DMS114 treated with DMSO at 0.1 percent for 48 hours (cell line): ENCODE data around the gene PACSIN1.
"Not testable (repeated sequence)": the region's sequence is repeated elsewhere in the genome, so short reads cannot be mapped to it uniquely, and the experiment has no call there.

ENCODE experiments used
- DNase-seq: peaks from one replicate; lab custom pipeline; 2025; ENCODE audit not compliant: unreplicated experiment; lab: John Stamatoyannopoulos, UW

Gene PACSIN1

DNA sequence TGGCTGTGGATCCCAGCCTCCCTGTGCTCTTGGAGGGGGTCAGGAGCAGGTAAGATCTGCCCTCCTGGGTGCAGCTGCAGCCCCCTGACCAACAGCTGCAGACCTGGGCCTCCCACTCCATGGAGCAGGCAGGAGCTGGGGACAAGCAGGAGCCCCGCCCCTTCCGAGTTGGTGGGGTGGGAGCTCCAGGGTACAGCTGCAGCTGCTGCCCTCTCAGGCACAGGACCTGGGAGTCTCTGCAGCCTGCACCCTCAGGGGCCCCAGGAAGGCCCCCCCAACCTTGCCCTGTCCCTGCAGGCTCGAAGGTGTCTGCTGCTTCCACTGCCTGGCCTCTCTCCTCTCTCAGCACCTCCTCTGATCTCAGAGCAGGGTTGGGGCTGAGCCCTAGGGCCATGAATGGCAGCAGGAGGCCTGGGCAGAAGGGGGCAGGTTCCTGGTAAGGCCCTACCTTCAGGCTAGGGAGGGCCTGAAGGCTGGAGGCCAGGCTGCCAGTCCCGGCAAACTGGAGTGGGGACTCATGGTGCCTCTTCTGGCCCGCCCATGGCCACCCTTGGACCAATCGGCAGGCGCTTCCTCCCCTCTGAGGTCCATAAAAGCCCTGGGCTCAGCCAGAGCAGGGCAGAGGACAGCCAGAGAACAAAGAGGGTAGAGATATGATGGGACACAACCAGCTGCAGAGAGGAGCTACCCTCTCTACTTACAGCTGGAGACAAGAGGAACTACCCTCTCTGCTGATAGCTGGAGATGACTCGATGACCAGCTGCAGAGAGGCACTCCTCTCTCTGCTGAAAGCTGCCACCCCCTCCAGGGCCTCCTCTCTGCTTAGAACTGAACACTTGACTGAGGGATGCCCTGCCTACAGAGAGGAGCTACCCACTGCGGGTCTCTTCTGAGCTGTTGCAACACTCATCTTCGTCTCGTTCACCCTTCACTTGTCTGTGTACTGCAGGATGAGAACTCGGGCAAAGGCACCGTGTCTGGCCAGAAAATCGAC is 7.8 kb upstream of the PACSIN1 start:
- DNase-seq = no peak

DNA sequence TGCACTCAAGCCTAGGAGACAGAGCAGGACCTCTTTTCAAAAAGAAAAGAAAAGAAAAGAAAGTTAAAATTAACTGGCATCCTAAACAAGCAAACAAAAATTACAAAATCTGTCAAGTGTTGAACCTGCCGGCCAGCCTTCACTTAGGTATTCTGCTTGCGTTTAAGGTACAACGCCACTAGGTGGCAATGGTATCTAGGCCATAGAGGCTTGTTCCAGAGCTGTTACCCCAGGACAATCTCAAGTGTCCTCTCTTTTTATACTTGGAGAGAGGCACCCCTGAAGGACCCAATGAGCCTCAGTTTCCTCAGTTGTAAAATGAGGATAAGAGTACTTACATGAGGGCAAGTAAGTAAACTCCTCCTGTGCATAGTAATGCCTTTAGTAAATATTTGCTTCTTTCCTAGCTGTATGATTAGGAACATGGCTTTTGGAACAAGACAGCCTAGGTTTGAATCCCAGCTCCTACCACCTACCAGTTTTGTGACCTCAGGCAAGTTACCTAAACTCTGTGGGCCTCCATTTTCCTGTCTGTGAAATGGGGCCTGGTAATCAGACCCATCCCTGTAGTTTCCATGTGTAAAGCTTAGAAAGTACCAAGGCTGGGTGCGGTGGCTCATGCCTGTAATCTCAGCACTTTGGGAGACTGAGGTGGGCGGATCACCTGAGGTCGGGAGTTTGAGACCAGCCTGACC is 5.8 kb upstream of the PACSIN1 start:
- DNase-seq = peak; percentile 49

DNA sequence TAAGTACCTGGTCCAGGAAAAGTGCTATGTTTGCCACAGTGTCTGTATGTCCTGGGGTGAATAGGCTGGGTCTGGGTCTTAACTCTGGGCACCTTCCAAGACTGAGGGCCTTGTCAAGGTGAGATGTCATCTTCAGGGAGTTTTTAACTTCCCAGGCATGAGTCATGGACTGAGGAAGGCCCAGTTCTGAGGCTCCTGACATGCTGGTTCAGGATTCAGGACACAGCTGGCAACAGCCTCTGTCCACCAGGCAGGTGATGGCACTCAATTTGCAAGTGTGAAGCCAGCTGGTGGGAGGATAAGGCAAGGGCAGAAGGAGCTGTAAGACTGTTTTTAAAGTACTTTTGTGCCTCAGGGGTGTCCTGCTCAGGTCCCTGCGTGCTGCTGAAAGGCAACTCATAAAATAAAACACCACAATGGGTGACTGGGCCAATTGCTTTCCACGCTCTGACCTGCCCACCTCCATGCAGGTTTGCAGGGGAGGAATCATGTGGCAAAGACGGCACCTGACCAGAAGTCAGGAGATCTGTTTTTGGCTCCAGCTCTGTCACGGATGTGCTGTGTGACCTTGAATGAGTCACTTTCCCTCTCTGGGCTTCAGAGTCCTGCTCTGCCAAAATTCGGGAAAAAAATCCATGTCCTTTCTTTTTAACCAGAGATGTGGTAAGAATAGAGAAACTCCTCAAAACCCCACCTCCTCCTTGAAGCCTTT is 4.9 kb upstream of the PACSIN1 start:
- DNase-seq = no peak

DNA sequence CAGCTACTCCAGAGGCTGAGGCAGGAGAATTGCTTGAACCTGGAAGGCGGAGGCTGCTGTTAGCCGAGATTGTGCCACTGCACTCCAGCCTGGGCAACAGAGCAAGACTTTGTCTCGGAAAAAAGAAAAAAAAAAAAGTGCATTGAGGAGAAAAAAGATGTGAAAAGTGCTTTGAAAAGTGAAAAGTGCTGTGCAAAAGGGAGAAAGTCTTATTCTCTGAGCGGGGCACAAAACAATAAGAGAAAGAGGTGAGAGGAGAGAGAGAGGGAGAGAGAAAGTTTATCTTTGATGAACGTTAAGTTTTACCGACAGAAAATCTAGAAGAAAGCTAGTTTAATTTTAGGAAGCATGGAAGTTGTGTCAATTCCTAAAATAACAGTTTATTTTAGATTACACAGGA is 3.9 kb upstream of the PACSIN1 start:
- no peak for DNase-seq

DNA sequence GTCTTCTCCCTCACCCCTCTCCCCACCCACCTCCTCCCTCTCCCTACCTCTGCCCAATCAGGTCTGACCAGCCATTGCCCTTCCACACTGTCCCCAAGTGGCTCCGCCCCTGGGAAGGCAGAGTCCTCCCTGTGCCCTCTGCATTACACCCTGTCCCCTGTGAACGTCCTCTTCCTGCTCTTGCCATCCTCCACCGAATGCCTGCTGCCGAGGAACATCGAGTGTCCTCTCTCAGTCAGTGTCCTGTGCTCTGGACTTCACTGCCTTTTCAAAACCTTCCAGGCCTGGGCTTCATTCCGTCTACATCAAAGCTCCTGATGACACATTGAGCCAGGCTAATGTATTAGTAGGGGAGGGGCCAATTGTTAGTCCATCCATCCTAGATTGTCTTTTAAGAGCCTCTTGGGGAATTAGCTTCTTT is 3.3 kb upstream of the PACSIN1 start:
- peak; percentile 30 for DNase-seq

DNA sequence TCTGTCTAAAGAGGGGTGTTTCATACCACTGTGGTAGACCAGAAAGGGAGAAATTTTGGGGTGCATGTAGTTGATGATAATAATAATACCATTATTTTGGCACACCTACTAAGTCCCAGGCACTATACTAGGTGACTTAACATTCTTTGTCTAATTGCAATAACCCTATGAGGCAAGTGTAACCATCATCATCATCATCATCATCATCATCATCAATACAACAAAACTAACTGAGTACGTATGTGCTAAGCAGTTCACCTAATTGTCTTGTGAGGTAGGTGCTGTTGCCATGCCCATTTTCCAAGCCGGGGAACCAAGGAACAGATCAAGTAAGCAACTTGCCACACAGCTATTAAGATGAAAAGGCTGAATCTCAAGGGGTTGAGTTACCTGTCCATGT is 2.6 kb upstream of the PACSIN1 start:
- DNase-seq = no peak

DNA sequence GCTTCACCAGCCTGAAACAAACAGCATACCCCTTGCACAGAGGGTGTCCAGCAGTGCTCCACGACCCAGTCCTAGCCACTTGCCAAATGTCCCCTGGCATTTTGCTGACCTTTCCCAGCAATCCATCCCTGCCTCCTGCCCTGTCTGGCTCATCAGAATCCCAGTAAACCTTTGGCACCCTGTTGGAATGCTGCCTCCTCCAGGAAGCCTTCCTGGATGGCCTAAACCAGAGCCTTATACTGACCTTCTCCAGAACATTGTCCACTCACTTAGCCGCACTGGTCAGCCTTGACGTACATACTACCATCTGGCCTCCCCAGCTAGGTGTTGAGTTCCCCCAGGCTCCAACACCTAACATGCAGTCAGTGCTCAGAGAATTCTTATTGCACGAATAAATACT is 2.0 kb upstream of the PACSIN1 start:
- no peak for DNase-seq

DNA sequence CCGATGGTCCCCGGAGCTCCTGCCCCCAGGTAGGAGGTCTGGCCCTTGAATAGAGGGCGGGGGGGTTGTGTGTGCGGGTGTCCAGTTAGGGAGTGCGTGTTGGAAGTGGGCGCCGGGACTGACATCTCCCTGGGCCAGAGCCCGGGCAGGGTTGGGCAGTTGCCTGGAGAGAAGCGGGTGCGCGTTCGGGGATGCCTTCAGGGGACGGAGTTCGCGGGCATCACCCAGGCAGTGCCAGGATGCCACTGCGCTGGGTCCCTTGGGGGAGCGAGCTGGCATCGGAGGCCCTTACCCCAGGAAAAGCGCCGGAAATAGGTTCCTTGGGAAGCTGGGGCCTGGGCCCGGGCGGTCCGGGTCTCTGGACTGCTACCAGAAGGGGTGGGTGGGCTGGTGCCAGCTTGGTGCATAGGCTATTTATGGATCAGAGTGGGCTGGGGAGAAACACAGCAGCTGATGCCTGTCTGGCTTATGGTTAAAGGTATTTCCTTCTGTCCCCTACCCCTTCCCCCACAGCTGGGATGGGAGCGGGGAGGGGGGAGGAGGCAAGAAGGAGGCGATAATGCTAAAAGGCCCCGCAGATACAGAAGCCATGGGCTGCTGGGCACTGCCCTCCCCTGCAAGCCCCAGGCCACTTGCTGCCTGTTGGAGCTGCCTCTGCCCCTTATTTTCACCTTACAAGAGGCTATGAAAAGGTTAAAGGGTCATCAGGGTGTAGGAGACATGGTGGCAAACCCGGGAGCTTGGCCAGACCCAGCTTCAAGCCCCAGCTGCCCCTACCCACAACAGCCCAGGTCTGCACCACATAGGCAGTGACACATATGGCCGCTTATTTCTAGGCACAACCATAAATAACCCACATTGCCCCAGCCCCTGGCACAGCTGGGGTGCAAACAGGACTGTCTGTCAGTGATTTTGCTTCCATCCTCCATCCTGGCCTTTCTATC is 638 bp downstream of the PACSIN1 start:
- DNase-seq = no peak

DNA sequence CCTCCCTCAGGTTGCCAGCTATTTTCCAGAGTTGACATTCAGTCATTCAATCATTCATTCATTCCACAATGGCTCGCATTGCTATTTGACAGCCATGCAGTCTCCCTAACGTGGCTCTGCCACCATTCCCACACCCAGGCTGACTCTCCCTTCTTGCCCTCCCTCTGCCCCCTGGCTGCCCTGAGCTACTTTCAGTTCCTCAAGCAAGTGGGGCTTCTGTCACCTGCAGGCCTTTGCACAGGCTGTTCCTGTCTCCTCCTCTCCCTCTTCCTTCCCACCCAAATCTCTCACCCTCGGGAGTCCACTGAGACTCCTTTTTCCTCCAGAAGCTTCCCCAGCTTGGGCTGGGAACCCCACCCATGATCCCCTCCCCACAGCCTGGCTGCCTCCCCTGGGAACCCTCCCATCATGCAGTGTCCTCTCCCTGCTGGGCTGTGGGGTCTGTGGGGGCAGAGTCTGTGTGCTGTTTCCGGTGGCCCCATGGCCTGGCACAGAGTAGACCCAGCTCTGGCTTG is 2.6 kb downstream of the PACSIN1 start:
- no peak for DNase-seq

DNA sequence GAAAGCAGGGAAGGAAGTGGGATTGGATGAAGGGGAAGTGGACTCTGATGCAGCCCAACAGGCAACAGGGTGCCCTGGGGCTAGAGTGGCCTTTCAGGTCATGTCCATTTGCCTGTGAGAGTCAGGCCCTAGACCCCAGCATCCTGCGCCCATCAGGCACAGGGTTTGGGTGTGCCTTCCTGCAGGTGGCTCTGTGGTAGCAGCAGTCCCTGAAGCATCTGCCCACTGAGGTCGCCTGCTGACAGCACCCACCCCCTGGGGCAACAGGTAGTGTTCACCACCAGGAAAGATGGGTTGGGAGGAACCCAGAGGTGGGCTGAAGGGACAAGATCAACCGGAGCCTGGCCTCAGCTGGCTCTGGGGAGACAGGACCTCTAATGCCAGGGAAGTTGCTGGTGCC is 3.6 kb downstream of the PACSIN1 start:
- DNase-seq = no peak

DNA sequence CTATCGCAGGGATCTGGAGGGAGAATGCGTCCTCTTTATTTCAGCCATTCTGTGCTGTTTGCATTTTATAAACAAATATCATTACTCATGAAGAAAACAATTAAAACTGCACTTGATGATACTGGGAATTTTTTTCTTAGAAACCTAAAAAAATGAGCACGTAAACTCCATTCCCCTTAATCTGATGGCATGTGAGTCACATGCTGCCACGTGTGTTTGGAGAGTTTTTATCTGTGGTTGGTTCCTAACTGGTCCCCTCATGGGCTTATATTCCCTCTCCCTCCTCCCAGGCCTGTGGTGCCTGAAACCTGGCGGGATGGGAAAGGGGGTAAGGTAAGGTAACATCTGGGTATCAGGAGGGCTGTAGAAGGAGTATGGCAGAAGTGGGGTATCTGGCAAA is 6.5 kb downstream of the PACSIN1 start:
- DNase-seq = no peak

DNA sequence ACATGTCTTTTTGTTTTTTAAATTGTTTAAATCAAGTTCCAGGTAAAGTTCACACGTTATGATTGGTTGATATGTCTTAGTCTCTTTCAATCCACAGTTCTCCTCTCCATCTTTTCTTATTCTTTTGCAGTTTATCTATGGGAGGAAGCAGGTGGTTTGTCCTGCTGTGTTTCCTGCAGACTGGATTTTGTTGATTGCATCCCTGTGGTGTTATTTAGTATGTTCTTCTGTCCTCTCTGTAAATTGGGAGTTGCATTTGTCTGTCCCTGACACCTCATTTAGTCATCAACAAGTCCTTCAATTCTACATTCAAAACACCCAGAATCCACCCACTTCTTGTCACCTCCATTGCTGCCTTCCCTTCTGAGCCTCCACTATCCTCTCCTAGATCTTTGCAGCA is 8.1 kb downstream of the PACSIN1 start:
- DNase-seq = no peak

DNA sequence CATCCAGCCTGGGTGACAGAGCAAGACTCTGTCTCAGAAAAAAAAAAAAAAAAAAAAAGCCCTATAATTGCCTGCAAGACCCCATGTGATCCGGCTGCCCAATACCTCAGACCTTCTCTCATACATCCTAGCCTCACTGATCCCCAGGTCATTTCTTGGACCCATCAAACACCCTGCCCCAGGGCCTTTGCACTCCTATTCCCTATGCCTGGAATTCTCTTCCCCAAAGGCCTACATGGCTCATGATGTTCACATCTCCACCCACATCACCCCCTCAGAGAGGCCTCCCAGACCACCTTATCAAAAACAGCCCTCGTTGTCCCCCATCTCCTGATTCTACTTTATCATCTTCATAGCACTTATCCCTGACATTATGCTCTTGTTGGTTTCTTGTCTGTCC is 8.9 kb downstream of the PACSIN1 start:
- no peak for DNase-seq

DNA sequence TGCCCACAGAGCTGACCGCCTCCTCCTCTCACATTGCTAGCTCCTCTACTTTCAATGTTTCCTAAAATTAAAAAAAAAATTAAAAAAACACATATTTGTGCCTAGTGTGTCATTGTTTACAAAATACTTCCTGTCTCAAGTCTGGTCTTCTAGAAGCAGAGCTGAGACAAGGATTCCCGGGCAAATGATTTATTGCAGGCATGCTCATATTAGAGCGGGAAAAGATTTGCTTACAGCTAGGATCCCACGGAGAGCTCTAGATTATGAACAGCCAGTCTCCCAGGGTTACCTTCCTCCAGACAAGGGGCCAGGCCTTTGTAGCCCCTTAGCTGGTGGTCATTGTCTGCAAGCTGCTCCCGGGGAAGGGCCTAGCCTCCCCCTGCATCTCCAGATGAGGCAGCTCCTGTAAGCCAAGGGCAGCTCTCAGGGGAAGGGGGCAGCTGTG is 9.4 kb downstream of the PACSIN1 start:
- DNase-seq = no peak

DNA sequence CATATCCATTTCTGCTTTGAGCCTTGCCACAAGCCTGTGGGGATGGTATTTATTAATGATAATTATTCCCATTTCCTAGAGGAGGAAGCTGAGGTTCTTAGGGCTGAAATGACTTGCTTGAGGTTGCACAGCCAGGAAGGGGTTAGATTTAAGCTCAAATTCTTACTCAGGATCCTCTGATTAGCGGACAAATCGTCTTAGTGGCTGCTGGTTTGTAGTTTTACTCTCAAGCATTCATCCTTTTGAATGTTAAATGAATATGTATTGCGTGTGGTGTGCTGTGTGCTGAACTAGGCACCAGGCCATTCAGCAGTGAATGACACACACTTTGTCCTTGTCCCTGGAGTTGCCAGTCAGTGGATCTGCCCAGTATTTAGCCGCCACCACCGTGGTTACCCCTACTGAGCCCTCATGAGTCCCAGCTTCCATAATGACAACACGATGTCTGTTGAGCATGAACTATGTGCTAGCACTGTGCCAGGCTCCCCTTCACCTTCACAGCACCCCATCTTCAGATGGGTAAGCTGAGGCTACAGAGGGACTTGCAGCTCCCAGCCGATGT is 10.0 kb downstream of the PACSIN1 start:
- DNase-seq = no peak

DNA sequence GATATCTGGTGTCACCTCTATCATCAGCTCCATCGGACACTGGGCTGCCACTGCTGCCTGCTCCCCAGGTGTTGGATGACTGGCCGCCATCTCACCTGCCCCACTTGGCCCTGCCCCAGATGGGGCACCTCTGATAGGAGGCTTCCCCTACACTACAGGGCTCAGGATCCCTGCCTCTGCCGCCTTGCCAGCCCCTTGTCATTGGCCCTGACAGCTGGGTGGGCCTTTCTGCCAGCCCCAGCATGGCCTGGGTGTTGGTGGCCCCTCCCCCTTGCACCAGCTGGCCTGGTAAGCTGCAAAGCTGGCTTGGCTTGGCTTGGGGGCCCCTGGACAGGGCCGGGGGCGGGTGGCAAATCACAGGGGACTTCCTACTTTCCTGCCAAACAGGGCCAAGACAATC is 10.6 kb downstream of the PACSIN1 start:
- DNase-seq = no peak

DNA sequence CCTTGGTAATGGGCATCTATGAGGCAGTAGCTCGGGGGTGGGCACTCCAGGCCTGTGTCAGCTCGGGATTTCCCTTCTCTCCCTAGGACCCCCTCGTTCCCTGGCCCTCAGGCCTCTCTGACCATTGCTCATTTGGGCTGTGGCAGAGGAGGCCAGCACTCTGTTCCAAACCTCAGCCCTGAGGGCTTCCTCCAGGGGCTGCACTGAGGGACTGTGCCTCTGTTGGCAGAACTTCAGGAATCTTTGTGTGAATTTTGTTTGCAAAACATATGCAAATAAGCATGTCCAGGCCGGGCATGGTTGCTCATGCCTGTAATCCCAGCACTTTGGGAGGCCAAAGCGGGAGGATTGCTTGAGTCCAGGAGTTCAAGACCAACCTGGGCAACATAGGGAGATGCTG is 11.0 kb downstream of the PACSIN1 start:
- no peak for DNase-seq

DNA sequence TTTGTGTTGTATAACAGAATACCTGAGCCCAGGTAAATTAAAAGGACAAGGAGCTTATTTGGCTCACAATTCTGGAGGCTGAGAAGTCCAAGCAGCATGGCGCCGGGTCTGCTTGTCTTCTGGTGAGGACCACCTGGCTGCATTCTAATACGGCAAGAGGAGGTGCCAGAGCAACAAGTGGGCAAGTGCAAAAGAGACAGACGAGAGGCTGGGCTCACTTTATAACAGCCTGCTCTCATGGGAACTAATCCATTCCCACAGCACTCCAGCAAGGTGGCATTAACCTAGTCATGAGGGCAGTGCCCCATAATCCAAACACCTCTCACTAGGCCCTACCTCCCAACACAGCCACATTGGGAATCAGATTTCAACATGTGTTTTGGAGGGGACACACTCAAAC is 12.9 kb downstream of the PACSIN1 start:
- no peak for DNase-seq

DNA sequence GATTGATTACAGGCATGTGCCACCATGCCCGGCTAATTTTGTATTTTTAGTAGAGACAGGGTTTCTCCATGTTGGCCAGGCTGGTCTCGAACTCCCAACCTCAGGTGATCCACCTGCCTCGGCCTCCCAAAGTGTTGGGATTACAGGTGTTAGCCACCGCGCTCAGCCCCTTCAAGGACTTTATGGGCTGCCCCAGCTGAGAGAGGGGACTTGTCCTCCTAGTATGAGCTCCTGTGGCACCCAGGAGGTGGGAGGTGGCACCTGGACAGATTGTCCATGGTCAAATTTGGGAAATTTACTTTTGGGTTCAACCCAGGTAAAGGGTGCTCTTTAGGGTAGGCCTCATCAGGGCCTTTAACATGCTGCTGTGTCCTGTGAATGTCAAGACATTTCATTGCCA is 17.9 kb downstream of the PACSIN1 start:
- DNase-seq = not testable (repeated sequence)

DNA sequence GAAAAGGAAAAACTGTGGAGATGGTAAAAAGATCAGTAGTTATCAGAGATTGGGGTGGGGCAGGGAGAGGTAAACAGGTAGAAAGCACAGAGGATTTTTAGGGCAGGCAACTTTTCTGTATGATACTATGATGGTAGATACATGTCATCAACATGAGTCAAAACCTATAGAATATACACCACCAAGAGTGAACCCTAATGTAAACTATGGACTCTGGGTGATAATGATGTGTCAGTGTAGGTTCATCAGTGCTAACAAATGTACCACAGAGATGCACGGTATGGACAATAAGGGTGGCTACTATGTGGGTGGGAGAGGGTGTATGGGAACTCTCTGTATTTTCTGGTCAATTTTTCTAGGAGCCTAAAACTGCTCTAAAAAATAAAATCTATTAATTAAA is 18.5 kb downstream of the PACSIN1 start:
- DNase-seq = no peak
